OCI-M2 (cell line): ENCODE measurements around the gene FCHO1.

Experiments
- DNase-seq: peaks from one replicate; lab custom pipeline; 2025; ENCODE audit not compliant: unreplicated experiment; lab: John Stamatoyannopoulos, UW

FCHO1 gene

GRCh38 chr19:17824339-17824738, 73.1 kb downstream of the FCHO1 start:
- no peak for DNase-seq

- DNase-seq = no peak
Measured at GRCh38 chr19:17826508-17827056, 75.3 kb downstream of the FCHO1 start.

GRCh38 chr19:17829855-17830566, 78.7 kb downstream of the FCHO1 start:
- no peak for DNase-seq

GRCh38 chr19:17830567-17831418, 79.5 kb downstream of the FCHO1 start:
- no peak for DNase-seq

- DNase-seq = no peak
Measured at GRCh38 chr19:17831419-17831888, 80.2 kb downstream of the FCHO1 start.

GRCh38 chr19:17832443-17833208, 81.3 kb downstream of the FCHO1 start:
- no peak for DNase-seq

- DNase-seq = no peak
Measured at GRCh38 chr19:17834350-17835181, 83.3 kb downstream of the FCHO1 start.

GRCh38 chr19:17835182-17836006, 84.1 kb downstream of the FCHO1 start:
- no peak for DNase-seq

- DNase-seq = no peak
Measured at GRCh38 chr19:17836530-17836929, 85.3 kb downstream of the FCHO1 start.

GRCh38 chr19:17837972-17838371, 86.7 kb downstream of the FCHO1 start:
- no peak for DNase-seq
